GM12801 (cell line): ENCODE data around the gene SLC22A3.

Experiments
- TF ChIP-seq, protein P1 (sequence below): IDR thresholded peaks from one replicate; pipeline ENCODE4 v1.5.1; 2011; ENCODE audit warnings: control low read depth; ENCODE audit not compliant: insufficient read length; ENCODE audit errors: extremely low read depth

SLC22A3 gene

DNA sequence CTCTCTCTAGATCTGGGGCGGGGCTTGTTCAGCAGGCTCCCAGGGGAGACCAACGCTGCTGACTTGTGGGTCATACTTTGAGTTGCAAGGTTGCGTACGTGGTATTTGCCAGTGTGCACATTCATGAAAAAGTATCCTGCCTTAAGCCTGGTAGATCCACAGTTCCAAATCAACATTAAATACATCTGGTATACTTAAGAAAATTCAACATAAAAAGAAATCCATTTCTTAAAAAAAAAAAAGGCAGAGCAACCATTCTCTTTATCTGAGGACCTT, 81.4 kb downstream of the SLC22A3 start:
- TF ChIP-seq, protein P1, sequence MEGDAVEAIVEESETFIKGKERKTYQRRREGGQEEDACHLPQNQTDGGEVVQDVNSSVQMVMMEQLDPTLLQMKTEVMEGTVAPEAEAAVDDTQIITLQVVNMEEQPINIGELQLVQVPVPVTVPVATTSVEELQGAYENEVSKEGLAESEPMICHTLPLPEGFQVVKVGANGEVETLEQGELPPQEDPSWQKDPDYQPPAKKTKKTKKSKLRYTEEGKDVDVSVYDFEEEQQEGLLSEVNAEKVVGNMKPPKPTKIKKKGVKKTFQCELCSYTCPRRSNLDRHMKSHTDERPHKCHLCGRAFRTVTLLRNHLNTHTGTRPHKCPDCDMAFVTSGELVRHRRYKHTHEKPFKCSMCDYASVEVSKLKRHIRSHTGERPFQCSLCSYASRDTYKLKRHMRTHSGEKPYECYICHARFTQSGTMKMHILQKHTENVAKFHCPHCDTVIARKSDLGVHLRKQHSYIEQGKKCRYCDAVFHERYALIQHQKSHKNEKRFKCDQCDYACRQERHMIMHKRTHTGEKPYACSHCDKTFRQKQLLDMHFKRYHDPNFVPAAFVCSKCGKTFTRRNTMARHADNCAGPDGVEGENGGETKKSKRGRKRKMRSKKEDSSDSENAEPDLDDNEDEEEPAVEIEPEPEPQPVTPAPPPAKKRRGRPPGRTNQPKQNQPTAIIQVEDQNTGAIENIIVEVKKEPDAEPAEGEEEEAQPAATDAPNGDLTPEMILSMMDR = no peak

DNA sequence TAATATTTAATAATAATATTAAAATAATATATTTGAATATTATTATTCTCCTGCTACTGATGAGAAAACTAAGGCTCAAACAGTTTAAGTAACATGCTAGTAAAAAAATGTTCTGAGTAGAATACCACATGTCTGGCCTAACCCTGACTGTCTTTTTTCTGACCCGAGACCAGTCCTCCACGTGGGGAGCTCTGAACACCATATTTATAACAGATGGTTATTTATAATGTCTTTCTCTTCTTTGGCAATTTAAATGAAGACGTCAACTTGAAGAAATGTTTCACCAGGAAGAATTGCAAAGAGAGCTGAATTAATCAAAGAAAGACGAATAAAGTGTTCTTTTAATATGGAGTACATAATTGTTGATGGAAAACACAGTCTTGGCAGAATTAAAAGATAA, 82.0 kb downstream of the SLC22A3 start:
- TF ChIP-seq, protein P1 = no peak

DNA sequence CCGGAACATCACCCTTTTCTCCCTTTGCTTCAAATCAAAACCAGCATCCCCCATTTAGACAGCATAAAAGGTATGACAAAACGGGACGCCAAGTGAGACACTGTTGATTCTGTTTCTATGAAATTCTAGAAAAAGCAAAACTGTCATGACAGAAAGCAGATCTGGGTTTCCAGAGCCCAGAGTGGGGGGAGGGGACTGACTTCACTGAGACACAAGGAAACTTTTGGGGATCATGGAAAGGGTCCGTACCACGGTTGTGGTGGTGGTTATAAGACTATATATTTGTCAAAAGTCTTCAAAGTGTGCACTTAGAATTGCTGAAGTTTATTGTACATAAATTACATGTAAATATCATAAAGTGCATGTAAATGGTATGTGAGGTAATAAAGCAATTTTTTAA, 82.6 kb downstream of the SLC22A3 start:
- TF ChIP-seq, protein P1 = no peak

DNA sequence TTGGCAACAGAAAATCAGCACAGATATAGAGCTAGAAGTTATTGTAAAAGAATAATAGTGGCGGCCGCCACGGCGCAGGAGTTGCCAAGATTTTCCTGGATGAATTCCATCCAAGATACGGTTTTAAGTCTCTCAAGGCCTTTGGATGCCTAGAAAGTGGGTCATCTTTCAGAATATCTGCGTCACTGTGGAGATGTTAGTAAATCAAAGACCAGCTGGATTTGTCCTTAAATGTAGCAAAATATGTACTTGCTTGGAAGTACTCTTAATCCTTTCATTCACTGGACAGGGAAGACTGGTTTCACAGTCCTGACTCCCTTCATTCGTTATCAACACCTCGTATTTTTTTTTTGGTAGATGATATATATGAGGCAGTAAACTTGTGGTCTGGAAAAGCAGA, 83.0 kb downstream of the SLC22A3 start:
- TF ChIP-seq, protein P1 = no peak

DNA sequence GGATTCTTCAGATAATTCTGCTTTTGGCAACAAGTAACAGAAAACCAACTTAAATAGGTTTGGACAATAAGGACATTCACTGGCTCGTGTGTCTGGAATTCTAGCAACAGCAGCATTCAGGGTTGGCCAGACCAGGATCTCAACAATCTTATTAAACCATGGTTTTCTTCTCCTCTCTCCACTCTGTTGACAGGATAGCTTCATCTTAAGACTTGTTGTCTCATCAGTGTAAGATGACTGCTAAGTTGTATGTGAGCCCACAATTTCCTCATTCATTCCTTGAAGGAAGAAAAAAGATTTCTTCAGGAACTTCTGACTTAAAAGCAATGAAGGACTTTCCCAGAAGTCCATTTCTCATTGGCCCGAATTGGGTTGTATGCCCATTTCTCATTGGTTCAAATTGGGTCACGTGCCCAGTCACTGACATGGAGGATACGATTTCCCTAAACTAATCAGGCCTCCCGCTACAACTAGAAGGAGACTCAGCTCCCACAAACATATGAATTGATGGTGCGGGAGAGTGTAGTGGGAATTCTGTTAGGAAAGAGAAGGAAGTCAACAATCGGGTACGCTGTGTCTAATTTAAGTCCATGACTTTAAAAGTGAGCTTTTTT, 83.7 kb downstream of the SLC22A3 start:
- TF ChIP-seq, protein P1 = no peak

DNA sequence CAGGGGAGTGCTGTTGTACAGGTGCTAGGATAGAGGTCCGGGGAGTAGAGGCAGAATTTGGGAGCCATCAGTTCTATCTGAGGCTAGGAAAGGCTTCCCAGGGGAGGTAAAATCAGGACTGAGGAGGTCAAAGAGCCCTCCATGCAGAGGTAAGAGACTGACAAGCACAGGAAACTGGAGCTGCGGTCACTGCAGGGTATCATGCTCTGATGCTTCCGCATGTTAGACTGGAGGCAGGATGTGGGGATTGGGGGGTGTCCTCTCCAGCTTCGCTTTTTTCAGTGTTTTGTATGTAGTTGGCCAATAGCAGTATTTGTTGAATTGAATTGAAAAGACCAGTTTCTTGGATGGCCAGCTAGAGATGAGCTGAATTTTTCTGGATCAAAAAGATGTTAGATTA, 87.8 kb downstream of the SLC22A3 start:
- TF ChIP-seq, protein P1 = no peak

DNA sequence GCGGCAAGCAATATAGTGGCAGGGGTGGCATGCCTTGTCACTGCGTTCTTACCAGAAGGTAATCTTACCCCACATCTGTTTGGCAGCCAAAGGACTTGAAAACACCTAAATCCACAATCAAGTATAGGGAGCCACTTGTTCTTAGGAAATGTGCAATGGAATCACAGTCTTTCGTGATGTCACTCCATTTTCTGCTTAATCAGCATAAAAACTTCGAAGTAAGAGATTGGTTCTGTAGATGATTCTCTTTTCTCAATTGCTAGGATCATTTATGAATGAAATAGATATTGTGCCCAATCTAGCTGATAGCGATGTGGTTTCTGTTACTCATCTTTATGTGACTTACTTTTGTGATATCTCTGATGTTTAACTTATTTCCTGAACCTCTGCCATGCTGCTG, 89.0 kb downstream of the SLC22A3 start:
- TF ChIP-seq, protein P1 = no peak

DNA sequence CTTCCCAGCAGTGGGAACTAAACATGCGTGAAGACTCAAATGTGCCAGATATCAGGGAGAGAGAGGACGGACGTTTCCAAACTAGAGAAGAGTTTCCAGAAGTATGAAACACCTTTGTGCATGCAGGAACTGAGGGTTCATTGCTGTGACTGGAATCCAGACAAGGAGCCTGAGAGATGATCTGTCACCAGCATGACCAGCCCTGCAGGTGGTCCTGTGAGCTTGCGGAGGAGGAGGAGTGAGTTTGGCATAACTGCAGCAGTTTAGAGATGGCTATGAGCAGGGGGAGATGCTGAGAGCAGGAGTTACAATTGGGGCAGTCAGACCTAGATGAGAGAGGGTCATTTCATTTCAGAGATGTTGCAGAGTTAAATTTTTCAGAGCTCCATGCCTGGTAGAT, 89.6 kb downstream of the SLC22A3 start:
- TF ChIP-seq, protein P1 = no peak
